Esophagus squamous epithelium (tissue), 5 donors: ENCODE results near the gene HACL1. TPM values are rescaled to one million over a fixed set of nuclear protein-coding genes. Genes with fewer than 3 reads are reported as not detected.
"Not testable (repeated sequence)": the region's sequence is repeated elsewhere in the genome, so short reads cannot be mapped to it uniquely, and the experiment has no call there.

Experiments
- DNase-seq: peaks from one replicate; lab custom pipeline; 2025; lab: John Stamatoyannopoulos, UW
- H3K27ac ChIP-seq, 4 donors: fragments of 200-600 bp; sonication (generic); one replicate each; pipeline ENCODE4 v1.5.1; 2016 to 2019; ENCODE audit warnings: mild to moderate bottlenecking in 1 of 4
- H3K27me3 ChIP-seq, 4 donors: fragments of 200-600 bp; sonication (generic); 1 replicate in 3 of 4; 2 replicates in 1 of 4; pipeline versions ENCODE4 v1.5.1 to v1.6.0; 2017 to 2021; ENCODE audit warnings: antibody characterized with exemption in 1 of 4
- H3K36me3 ChIP-seq, 3 donors: fragments of 200-600 bp; sonication (generic); one replicate each; pipeline ENCODE4 v1.5.1; 2016 to 2019
- H3K4me1 ChIP-seq, 3 donors: fragments of 200-600 bp; sonication (generic); one replicate each; pipeline ENCODE4 v1.5.1; 2017 to 2019
- H3K4me3 ChIP-seq, 4 donors: fragments of 200-600 bp; sonication (generic); 1 replicate in 3 of 4; 2 replicates in 1 of 4; pipeline ENCODE4 v1.5.1; 2016 to 2019; ENCODE audit warnings: mild to moderate bottlenecking in 2 of 4, moderate library complexity in 1 of 4
- H3K9me3 ChIP-seq, 3 donors: fragments of 200-600 bp; sonication (generic); one replicate each; pipeline ENCODE4 v1.5.1; 2016 to 2019
- CTCF ChIP-seq, 6 experiments: fragments of 450-650 bp in 4 of 6; fragments of 200-600 bp in 2 of 6; sonication (generic) in 2 of 6; IDR thresholded peaks; one replicate each; pipeline ENCODE4 v1.5.1; 2016 to 2019; ENCODE audit warnings: antibody characterized with exemption in 6 of 6, mild to moderate bottlenecking in 4 of 6, moderate library complexity in 4 of 6
- POLR2A ChIP-seq, 4 donors: fragments of 450-650 bp; IDR thresholded peaks; one replicate each; pipeline ENCODE4 v1.6.1; 2017; ENCODE audit warnings: antibody characterized with exemption in 4 of 4, mild to moderate bottlenecking in 4 of 4, moderate library complexity in 3 of 4
- WGBS, 2 donors: methylation state at CpG; one replicate each; pipeline ENCODE4 v1.1.5; 2018; 5-methylcytosine and 5-hydroxymethylcytosine counted together
- intact Hi-C: fragments of 100-400 bp; cut with DNase I; formaldehyde crosslinking; loops from one replicate; pipeline ENCODE4 v1.15.0; 2022
- total RNA-seq, 4 donors: library from RNA; depleted of rRNA; stranded (reverse); fragments of >200 nt; gene quantifications; one replicate each; pipeline ENCODE4 v1.1.0, GENCODE V29; 2016
- donor health status: DM: yes; HTN: yes; CAD: no.

The HACL1 gene
- total RNA-seq, 4 donors from 2014 or later, result 3.3 to 22.3 (median 9.4) TPM

- no peak for DNase-seq
- intact Hi-C loops, result no loop called here
- no peak overlapping the region for H3K27ac ChIP-seq
- TF ChIP-seq POLR2A (IDR thresholded peaks at IDR 0.05) (no peak), CTCF (IDR thresholded peaks at IDR 0.05) (no peak)
- 90 to 100% methylated on average over 3 of the region's 3 CpGs for WGBS, 2 donors
- no peak overlapping the region for H3K4me3 ChIP-seq
- H3K4me1 ChIP-seq, result peaks cover 0 to 41% (median 6%) of the 10 kb centered on the region in 3 donors
- H3K9me3 ChIP-seq, result no peaks in the 10 kb centered on the region
- H3K27me3 ChIP-seq, result no peaks in the 10 kb centered on the region
- H3K36me3 ChIP-seq, result no peaks in the 10 kb centered on the region
Observed at GRCh38 chr3:15611018-15611417, 9.6 kb upstream of the HACL1 start.

GRCh38 chr3:15610082-15610759, 8.9 kb upstream of the HACL1 start:
- WGBS, 2 donors, result 83 to 97% methylated on average over 2 to 3 of the region's 4 CpGs
- H3K36me3 ChIP-seq, result no peaks in the 10 kb centered on the region
- no peak overlapping the region for H3K4me3 ChIP-seq
- intact Hi-C loops, result no loop called here
- H3K27me3 ChIP-seq, result no peaks in the 10 kb centered on the region
- TF ChIP-seq POLR2A (IDR thresholded peaks at IDR 0.05) (no peak), CTCF (IDR thresholded peaks at IDR 0.05) (no peak)
- no peaks in the 10 kb centered on the region for H3K9me3 ChIP-seq
- H3K27ac ChIP-seq, result no peak overlapping the region
- no peak for DNase-seq
- H3K4me1 ChIP-seq, result peaks cover 0 to 43% (median 6%) of the 10 kb centered on the region in 3 donors

GRCh38 chr3:15606434-15606891, 5.1 kb upstream of the HACL1 start:
- Histone ChIP-seq H3K36me3 (no peaks in the 10 kb centered on the region), H3K4me3 (no peak overlapping the region), H3K27ac (peak overlapping the region in 3 of 4 donors; percentile 41 to 45 (median 44)), H3K27me3 (no peaks in the 10 kb centered on the region), H3K9me3 (no peaks in the 10 kb centered on the region), H3K4me1 (peaks cover 0 to 38% (median 14%) of the 10 kb centered on the region in 3 donors)
- intact Hi-C loops, result no loop called here
- TF ChIP-seq CTCF (IDR thresholded peaks at IDR 0.05), result no peak
- TF ChIP-seq POLR2A (IDR thresholded peaks at IDR 0.05), result no peak
- 56 to 70% methylated on average over 2 of the region's 2 CpGs for WGBS, 2 donors
- no peak for DNase-seq

- H3K36me3 ChIP-seq, H3K27ac ChIP-seq, H3K4me3 ChIP-seq, H3K9me3 ChIP-seq, intact Hi-C loops, H3K27me3 ChIP-seq, DNase-seq: not testable (repeated sequence)
- 88 to 100% methylated on average over 1 of the region's 1 CpG for WGBS, 2 donors
- H3K4me1 ChIP-seq, result peaks cover 5 to 53% (median 24%) of the 10 kb centered on the region in 3 donors
Observed at GRCh38 chr3:15604584-15604983, 3.2 kb upstream of the HACL1 start.

GRCh38 chr3:15602816-15603215, 1.4 kb upstream of the HACL1 start:
- peaks cover 5 to 52% (median 24%) of the 10 kb centered on the region in 3 donors for H3K4me1 ChIP-seq

GRCh38 chr3:15602146-15602536, 772 bp upstream of the HACL1 start:
- no peaks in the 10 kb centered on the region for H3K9me3 ChIP-seq
- peaks cover 0 to 26% (median 0%) of the 10 kb centered on the region in 3 donors for H3K36me3 ChIP-seq
- WGBS, 2 donors, result 1 to 3% methylated on average over 9 of the region's 9 CpGs
- TF ChIP-seq CTCF (IDR thresholded peaks at IDR 0.05) (no peak), POLR2A (IDR thresholded peaks at IDR 0.05) (no peak)
- intact Hi-C loops, result no loop called here
- no peaks in the 10 kb centered on the region for H3K27me3 ChIP-seq
- DNase-seq, result no peak
- H3K4me1 ChIP-seq, result peaks cover 5 to 46% (median 24%) of the 10 kb centered on the region in 3 donors
- H3K27ac ChIP-seq, result peak overlapping the region; percentile 83 to 95 (median 94)
- H3K4me3 ChIP-seq, result peak overlapping the region; percentile 81 to 96 (median 89)

More at GRCh38 chr3:15602816-15603215, 1.4 kb upstream of the HACL1 start:
- DNase-seq, intact Hi-C loops, H3K9me3 ChIP-seq, H3K27me3 ChIP-seq, H3K27ac ChIP-seq, H3K4me3 ChIP-seq: not testable (repeated sequence)
- H3K36me3 ChIP-seq, result peaks cover 0 to 19% (median 0%) of the 10 kb centered on the region in 3 donors
- 97 to 98% methylated on average over 3 of the region's 3 CpGs for WGBS, 2 donors
